ENCODE results near the gene RESP18. TPM values are rescaled to one million over a fixed set of nuclear protein-coding genes. Genes with fewer than 3 reads are reported as not detected.
A peak's percentile ranks its signal among the peaks of the same experiment; 100 is the strongest.

The RESP18 gene
- not detected for total RNA-seq
- polyA plus RNA-seq, result not detected

DNA sequence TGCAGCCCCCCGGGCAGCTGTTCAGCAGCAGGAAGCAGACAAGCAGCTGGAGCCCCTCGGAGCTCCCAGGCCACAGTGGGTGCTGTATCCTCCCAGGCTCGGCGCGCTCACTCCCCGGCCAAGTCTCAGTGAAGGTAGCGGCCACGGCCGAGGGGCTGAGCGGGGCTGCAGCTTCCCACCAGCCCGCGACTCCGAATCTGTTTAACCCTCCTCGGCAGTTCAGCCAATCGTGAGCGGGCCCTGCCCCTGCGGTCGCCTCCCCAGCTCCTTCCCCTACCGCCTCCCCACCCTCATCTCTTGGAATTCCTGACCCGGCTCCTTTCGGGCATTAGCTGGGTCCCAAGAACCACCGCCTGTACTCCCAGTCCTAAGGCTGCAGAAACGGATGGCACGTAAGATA lies at the start of gene RESP18:
TSS of gene RESP18 (minus strand) at position 203 of the 400 bp plus-strand sequence.
- CTCF ChIA-PET (ENCODE audit: partially characterized antibody), result no interaction called here
- peak within 1 kb of the TSS in 1 of 8 donors; percentile 23 for H3K4me3 Mint-ChIP-seq
- H3K27me3 Mint-ChIP-seq, result peaks cover 40 to 70% of the 10 kb centered on the region in 2 donors

DNA sequence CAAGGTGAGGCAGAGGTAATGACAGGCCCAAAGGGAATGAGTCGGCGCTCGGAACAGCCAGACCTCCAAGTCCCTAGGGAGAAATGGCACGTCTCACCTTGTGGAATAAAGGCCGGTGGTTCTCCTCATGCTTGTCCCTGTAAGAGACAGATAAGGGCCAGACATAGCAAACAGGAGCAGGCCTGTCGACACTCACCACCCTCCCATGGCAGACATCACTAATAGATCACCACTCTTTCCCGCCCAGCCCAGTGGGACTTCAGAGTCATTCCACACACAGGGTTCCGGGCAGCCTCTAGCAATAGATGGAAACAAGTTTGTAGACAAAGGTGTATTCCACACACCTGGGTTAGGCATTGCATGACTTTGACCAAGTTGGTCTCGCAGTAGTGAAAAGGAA lies 48.9 kb upstream of the RESP18 start:
- peaks cover 7% of the 10 kb centered on the region for H3K4me1 ChIP-seq (ENCODE audit: insufficient read depth, low read length)
- no peaks in the 10 kb centered on the region for H3K27me3 ChIP-seq (ENCODE audit: insufficient read depth, low read length)
- no peaks in the 10 kb centered on the region for H3K9me3 ChIP-seq (ENCODE audit: control insufficient read depth in 1 of 2, low read length in 2 of 2)
- H3K4me3 ChIP-seq (ENCODE audit: low read length in 2 of 2), result no peak overlapping the region
- no peak overlapping the region for H3K4me3 Mint-ChIP-seq
- POLR2A ChIA-PET (ENCODE audit: partially characterized antibody), result no interaction called here
- peaks cover 2 to 16% (median 8%) of the 10 kb centered on the region in 4 donors for H3K4me1 Mint-ChIP-seq
- CTCF ChIA-PET (ENCODE audit: partially characterized antibody), result no interaction called here
- intact Hi-C loops (cut with micrococcal nuclease), result no loop called here
- no peak overlapping the region for H3K27ac Mint-ChIP-seq
- peaks cover 44 to 67% of the 10 kb centered on the region in 2 donors for H3K36me3 Mint-ChIP-seq
- no peak for DNase-seq
- no peaks in the 10 kb centered on the region for H3K27me3 Mint-ChIP-seq
- H3K9me3 Mint-ChIP-seq, result no peaks in the 10 kb centered on the region
- H3K36me3 ChIP-seq (ENCODE audit: insufficient read depth, low read length), result peaks cover 47% of the 10 kb centered on the region
- no peak overlapping the region for H3K27ac ChIP-seq (ENCODE audit: low read depth, low read length)

More for the DNA sequence above, at the start of gene RESP18:
- Mint-ChIP-seq H3K9me3 (peaks cover 0 to 37% (median 22%) of the 10 kb centered on the region in 8 donors), H3K27ac (no peak within 1 kb of the TSS), H3K36me3 (peaks cover 0 to 6% of the 10 kb centered on the region in 2 donors), H3K4me1 (no peaks in the 10 kb centered on the region)
- H3K4me3 ChIP-seq (ENCODE audit: low read length in 2 of 2), result no peak within 1 kb of the TSS
- no peaks in the 10 kb centered on the region for H3K9me3 ChIP-seq (ENCODE audit: control insufficient read depth in 1 of 2, low read length in 2 of 2)
- POLR2A ChIA-PET (ENCODE audit: partially characterized antibody), result no interaction called here
- no peak for DNase-seq
- intact Hi-C loops (cut with micrococcal nuclease), result no loop called here
- H3K27me3 ChIP-seq (ENCODE audit: insufficient read depth, low read length), result peaks cover 25% of the 10 kb centered on the region
- H3K4me1 ChIP-seq (ENCODE audit: insufficient read depth, low read length), result no peaks in the 10 kb centered on the region
- no peak within 1 kb of the TSS for H3K27ac ChIP-seq (ENCODE audit: low read depth, low read length)
- H3K36me3 ChIP-seq (ENCODE audit: insufficient read depth, low read length), result no peaks in the 10 kb centered on the region

DNA sequence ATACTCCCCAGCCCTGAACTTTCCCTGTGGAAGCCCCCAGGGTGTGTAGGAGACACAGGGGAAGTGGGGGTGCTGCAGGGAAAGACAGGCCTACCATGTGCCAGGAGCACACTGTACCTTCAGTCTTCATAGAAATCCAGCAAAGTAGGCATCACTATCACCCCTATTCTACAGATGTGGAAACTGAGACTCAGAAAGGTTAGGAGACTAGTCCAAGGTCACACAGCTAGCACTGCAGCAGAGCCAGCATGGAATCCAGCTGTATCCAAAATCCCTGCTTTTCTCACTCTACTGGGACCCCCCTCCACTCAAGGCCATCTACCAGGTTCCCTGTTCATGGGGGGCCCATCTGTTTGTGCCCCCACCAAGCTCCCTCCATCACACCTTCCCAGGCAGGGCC lies 48.4 kb upstream of the RESP18 start:
- intact Hi-C loops (cut with micrococcal nuclease), result no loop called here
- no peak overlapping the region for H3K27ac Mint-ChIP-seq
- DNase-seq, result no peak
- Histone ChIP-seq H3K36me3 (ENCODE audit: insufficient read depth, low read length) (peaks cover 43% of the 10 kb centered on the region), H3K27ac (ENCODE audit: low read depth, low read length) (no peak overlapping the region), H3K4me3 (ENCODE audit: low read length in 2 of 2) (no peak overlapping the region), H3K27me3 (ENCODE audit: insufficient read depth, low read length) (no peaks in the 10 kb centered on the region), H3K9me3 (ENCODE audit: control insufficient read depth in 1 of 2, low read length in 2 of 2) (no peaks in the 10 kb centered on the region), H3K4me1 (ENCODE audit: insufficient read depth, low read length) (peaks cover 2% of the 10 kb centered on the region)
- no peak overlapping the region for H3K4me3 Mint-ChIP-seq
- ChIA-PET CTCF (ENCODE audit: partially characterized antibody) (no interaction called here), POLR2A (ENCODE audit: partially characterized antibody) (no interaction called here)
- H3K27me3 Mint-ChIP-seq, result no peaks in the 10 kb centered on the region
- H3K4me1 Mint-ChIP-seq, result peaks cover 0 to 11% (median 6%) of the 10 kb centered on the region in 4 donors
- H3K36me3 Mint-ChIP-seq, result peaks cover 44 to 70% of the 10 kb centered on the region in 2 donors
- H3K9me3 Mint-ChIP-seq, result no peaks in the 10 kb centered on the region

DNA sequence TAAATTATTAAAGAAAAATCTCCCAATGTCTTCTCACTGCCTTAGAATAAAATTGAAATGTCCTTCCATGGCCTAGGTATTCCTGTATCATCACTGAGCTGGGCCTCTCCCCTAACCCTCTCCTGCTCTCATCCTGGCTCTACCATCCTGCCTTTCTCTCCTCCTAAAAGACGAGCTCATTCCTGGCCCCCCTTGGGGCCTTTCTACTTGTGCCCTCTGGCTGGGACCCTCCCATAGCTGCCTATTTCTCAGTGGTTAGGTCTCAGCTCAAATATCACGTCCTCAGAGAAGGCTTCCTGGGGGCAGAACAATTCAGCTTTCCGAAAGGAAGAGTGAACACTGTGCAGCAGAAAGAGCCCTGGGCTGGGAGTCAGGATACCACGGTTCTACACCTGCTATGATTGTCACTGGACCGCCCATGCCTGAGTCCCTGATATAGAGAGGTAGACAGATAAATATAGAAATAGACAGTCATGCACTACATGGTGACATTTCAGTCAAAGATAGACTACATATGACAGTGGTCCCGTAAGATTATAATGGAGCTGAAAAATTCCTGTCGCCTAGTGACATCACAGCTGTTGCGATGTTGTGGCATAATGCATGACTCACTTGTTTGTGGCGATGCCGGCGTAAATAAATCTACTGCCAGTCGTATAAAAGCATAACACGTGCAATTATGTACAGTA lies 45.8 kb upstream of the RESP18 start:
- Mint-ChIP-seq H3K9me3 (no peaks in the 10 kb centered on the region), H3K36me3 (peaks cover 50 to 64% of the 10 kb centered on the region in 2 donors), H3K4me3 (no peak overlapping the region), H3K27ac (peak overlapping the region in 1 of 7 donors; percentile 84), H3K4me1 (no peaks in the 10 kb centered on the region), H3K27me3 (no peaks in the 10 kb centered on the region)
- intact Hi-C loops (cut with micrococcal nuclease), result no loop called here
- Histone ChIP-seq H3K4me1 (ENCODE audit: insufficient read depth, low read length) (no peaks in the 10 kb centered on the region), H3K27me3 (ENCODE audit: insufficient read depth, low read length) (no peaks in the 10 kb centered on the region), H3K4me3 (ENCODE audit: low read length in 2 of 2) (no peak overlapping the region), H3K36me3 (ENCODE audit: insufficient read depth, low read length) (peaks cover 41% of the 10 kb centered on the region), H3K27ac (ENCODE audit: low read depth, low read length) (no peak overlapping the region), H3K9me3 (ENCODE audit: control insufficient read depth in 1 of 2, low read length in 2 of 2) (no peaks in the 10 kb centered on the region)
- ChIA-PET CTCF (ENCODE audit: partially characterized antibody) (interaction anchor here (0.6 to 1.5 kb wide), 2 partner anchors 25 to 83 kb away, joined by 3 read pairs; no protein-coding TSS in a partner anchor), POLR2A (ENCODE audit: partially characterized antibody) (interaction anchor here (0.9 kb wide), 1 partner anchor 9 kb away, joined by 3 read pairs; the partner anchor contains the start of gene DNPEP)
- no peak for DNase-seq

DNA sequence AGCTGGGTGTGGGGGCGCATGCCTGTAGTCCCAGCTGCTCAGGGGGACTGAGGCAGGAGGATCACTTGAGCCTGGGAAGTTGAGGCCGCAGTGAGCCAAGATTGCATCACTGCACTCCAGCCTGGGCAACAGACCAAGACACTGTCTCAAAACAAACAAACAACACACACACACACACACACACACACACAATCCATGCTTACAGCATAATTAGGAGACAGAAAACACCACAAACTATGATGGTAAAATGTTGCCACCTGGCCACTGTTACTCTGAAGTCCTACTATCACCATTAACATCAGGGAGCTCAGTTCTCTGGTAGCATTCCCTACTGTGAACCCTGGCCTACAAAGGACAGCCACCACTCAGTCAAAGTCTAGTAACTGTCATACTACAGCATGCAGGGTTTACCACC lies 36.9 kb upstream of the RESP18 start:
- Histone ChIP-seq H3K27me3 (ENCODE audit: insufficient read depth, low read length) (no peaks in the 10 kb centered on the region), H3K27ac (ENCODE audit: low read depth, low read length) (no peak overlapping the region), H3K36me3 (ENCODE audit: insufficient read depth, low read length) (peaks cover 9% of the 10 kb centered on the region), H3K9me3 (ENCODE audit: control insufficient read depth in 1 of 2, low read length in 2 of 2) (no peaks in the 10 kb centered on the region), H3K4me3 (ENCODE audit: low read length in 2 of 2) (no peak overlapping the region), H3K4me1 (ENCODE audit: insufficient read depth, low read length) (no peaks in the 10 kb centered on the region)
- Mint-ChIP-seq H3K36me3 (peaks cover 13 to 19% of the 10 kb centered on the region in 2 donors), H3K4me3 (no peak overlapping the region), H3K27ac (no peak overlapping the region), H3K9me3 (no peaks in the 10 kb centered on the region), H3K4me1 (no peaks in the 10 kb centered on the region), H3K27me3 (no peaks in the 10 kb centered on the region)
- intact Hi-C loops (cut with micrococcal nuclease), result no loop called here
- ChIA-PET POLR2A (ENCODE audit: partially characterized antibody) (no interaction called here), CTCF (ENCODE audit: partially characterized antibody) (no interaction called here)
- DNase-seq, result no peak

DNA sequence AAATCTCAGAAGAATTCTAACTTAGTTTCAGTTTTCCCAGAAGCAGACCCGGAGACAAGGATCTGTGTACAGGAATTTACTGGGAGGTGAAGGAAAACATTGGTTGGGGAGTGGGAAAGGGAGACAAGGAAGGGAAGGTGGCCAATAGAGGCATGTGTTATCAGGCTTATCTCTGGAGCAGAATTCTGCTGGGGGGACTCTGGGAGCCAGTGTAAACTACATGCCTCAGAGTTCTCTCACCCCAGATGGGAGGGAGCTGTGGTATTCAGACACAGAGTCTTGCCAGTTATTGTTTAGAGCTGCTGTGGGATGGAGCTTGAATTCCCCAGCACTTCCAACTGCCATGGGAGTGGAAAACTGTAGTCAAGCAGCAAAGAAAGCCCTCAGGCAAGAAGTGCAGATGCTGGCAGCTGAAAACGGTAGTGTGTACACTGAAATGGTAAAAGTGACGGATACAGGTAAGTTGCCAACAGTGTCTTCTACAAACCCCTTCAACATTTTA lies 36.2 kb upstream of the RESP18 start:
- Histone ChIP-seq H3K27me3 (ENCODE audit: insufficient read depth, low read length) (no peaks in the 10 kb centered on the region), H3K9me3 (ENCODE audit: control insufficient read depth in 1 of 2, low read length in 2 of 2) (no peaks in the 10 kb centered on the region), H3K4me3 (ENCODE audit: low read length in 2 of 2) (no peak overlapping the region), H3K36me3 (ENCODE audit: insufficient read depth, low read length) (peaks cover 3% of the 10 kb centered on the region), H3K4me1 (ENCODE audit: insufficient read depth, low read length) (no peaks in the 10 kb centered on the region), H3K27ac (ENCODE audit: low read depth, low read length) (no peak overlapping the region)
- Mint-ChIP-seq H3K4me1 (no peaks in the 10 kb centered on the region), H3K27me3 (no peaks in the 10 kb centered on the region), H3K4me3 (no peak overlapping the region), H3K9me3 (no peaks in the 10 kb centered on the region), H3K27ac (no peak overlapping the region), H3K36me3 (peaks cover 5 to 11% of the 10 kb centered on the region in 2 donors)
- no peak for DNase-seq
- CTCF ChIA-PET (ENCODE audit: partially characterized antibody), result no interaction called here
- POLR2A ChIA-PET (ENCODE audit: partially characterized antibody), result no interaction called here
- intact Hi-C loops (cut with micrococcal nuclease), result no loop called here

DNA sequence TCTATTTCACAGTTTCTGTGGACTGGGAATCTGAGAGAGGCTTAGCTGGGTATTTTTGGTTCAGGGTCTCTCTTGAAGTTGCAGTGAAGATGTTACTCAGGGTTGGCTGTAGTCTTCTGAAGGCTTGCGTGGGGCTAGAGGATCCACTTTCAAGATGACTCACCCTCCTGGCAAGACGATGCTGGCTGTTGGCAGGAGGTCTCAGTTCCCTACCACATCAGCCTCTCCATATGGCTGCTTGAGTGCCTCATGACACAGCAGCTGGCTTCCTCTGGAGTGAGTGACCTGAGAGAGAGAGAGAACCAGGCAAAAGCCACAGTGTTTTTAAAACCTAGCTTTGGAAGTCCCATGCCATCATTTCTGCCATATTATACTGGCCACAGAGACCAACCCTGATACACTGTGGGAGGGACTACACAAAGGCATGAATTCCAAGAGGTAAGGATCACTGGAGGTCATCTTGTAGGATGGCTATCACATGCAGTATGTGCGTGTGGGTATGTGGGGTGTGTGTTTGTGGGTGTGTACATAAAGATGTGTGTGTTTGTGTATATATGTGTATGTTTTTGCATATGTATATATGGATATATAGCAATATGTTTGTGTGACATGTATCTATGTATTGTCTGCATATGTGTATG lies 30.1 kb upstream of the RESP18 start:
- H3K27ac ChIP-seq (ENCODE audit: low read depth, low read length), result no peak overlapping the region
- no peaks in the 10 kb centered on the region for H3K9me3 Mint-ChIP-seq
- no peak overlapping the region for H3K4me3 ChIP-seq (ENCODE audit: low read length in 2 of 2)
- no peaks in the 10 kb centered on the region for H3K9me3 ChIP-seq (ENCODE audit: control insufficient read depth in 1 of 2, low read length in 2 of 2)
- H3K27me3 ChIP-seq (ENCODE audit: insufficient read depth, low read length), result no peaks in the 10 kb centered on the region
- peaks cover 13 to 15% of the 10 kb centered on the region in 2 donors for H3K27me3 Mint-ChIP-seq
- peaks cover 0 to 8% of the 10 kb centered on the region in 2 donors for H3K36me3 Mint-ChIP-seq
- H3K4me3 Mint-ChIP-seq, result no peak overlapping the region
- CTCF ChIA-PET (ENCODE audit: partially characterized antibody), result interaction anchor here (1.0 kb wide), 2 partner anchors 11 to 68 kb away, joined by 3 read pairs; no protein-coding TSS in a partner anchor
- H3K4me1 ChIP-seq (ENCODE audit: insufficient read depth, low read length), result no peaks in the 10 kb centered on the region
- H3K36me3 ChIP-seq (ENCODE audit: insufficient read depth, low read length), result no peaks in the 10 kb centered on the region
- no peak for DNase-seq
- intact Hi-C loops (cut with micrococcal nuclease), result no loop called here
- no peak overlapping the region for H3K27ac Mint-ChIP-seq
- no peaks in the 10 kb centered on the region for H3K4me1 Mint-ChIP-seq
- POLR2A ChIA-PET (ENCODE audit: partially characterized antibody), result no interaction called here

Data from CD4-positive, alpha-beta memory T cell (primary cell).